Stomach smooth muscle (tissue), 2 donors: ENCODE data around the gene C1QTNF6.

ENCODE experiments used
- H3K27ac ChIP-seq: one replicate; pipeline ENCODE4 v1.7.0; 2013; ENCODE audit warnings: mild to moderate bottlenecking, low read length, inconsistent platforms
- H3K27me3 ChIP-seq, 2 donors: one replicate each; pipeline ENCODE4 v1.7.0; 2013; ENCODE audit warnings: low read length in 2 of 2; ENCODE audit not compliant: insufficient read depth in 2 of 2, control insufficient read depth in 1 of 2
- H3K36me3 ChIP-seq, 2 donors: one replicate each; pipeline ENCODE4 v1.7.0; 2013; ENCODE audit warnings: low read length in 2 of 2; ENCODE audit not compliant: control insufficient read depth in 2 of 2, insufficient read depth in 2 of 2
- H3K4me1 ChIP-seq: one replicate; pipeline ENCODE4 v1.7.0; 2013; ENCODE audit warnings: low read length; ENCODE audit not compliant: control insufficient read depth, insufficient read depth
- H3K4me3 ChIP-seq, 2 donors: one replicate each; pipeline ENCODE4 v1.7.0; 2013; ENCODE audit warnings: low read length in 2 of 2
- H3K9ac ChIP-seq, 2 donors: one replicate each; pipeline ENCODE4 v1.7.0; 2013; ENCODE audit warnings: low read length in 2 of 2, mild to moderate bottlenecking in 1 of 2
- H3K9me3 ChIP-seq, 2 donors: one replicate each; pipeline ENCODE4 v1.7.0; 2013; ENCODE audit warnings: low read length in 2 of 2; ENCODE audit not compliant: control insufficient read depth in 2 of 2
- donor health status: healthy.
- donor health status: Pancreatic carcinoma.

The C1QTNF6 gene

GRCh38 chr22:37179622-37180420 lies 8.2 kb downstream of the C1QTNF6 start:
- no peaks in the 10 kb centered on the region for H3K9me3 ChIP-seq
- no peak overlapping the region for H3K9ac ChIP-seq
- H3K27ac ChIP-seq: no peak overlapping the region
- peaks cover 2 to 3% of the 10 kb centered on the region in 2 donors for H3K27me3 ChIP-seq
- no peaks in the 10 kb centered on the region for H3K36me3 ChIP-seq
- H3K4me1 ChIP-seq: peaks cover 26% of the 10 kb centered on the region
- no peak overlapping the region for H3K4me3 ChIP-seq

DNA sequence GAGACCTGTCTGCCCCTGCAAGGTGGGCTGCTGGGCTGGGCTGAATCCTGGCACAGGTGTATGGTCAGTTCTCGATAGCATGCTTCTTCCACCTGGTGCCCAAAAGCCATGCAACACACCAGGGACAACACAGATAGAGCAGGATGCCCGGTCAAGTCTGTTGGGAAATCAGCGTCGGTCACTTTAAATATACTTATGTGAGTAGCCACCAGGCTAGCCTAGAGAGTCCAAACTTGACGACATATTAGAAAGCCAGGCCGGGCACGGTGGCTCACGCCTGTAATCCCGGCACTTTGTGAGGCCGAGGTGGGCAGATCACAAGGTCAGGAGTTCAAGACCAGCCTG lies 8.9 kb downstream of the C1QTNF6 start:
- no peak overlapping the region for H3K27ac ChIP-seq
- no peak overlapping the region for H3K9ac ChIP-seq
- peaks cover 26% of the 10 kb centered on the region for H3K4me1 ChIP-seq

DNA sequence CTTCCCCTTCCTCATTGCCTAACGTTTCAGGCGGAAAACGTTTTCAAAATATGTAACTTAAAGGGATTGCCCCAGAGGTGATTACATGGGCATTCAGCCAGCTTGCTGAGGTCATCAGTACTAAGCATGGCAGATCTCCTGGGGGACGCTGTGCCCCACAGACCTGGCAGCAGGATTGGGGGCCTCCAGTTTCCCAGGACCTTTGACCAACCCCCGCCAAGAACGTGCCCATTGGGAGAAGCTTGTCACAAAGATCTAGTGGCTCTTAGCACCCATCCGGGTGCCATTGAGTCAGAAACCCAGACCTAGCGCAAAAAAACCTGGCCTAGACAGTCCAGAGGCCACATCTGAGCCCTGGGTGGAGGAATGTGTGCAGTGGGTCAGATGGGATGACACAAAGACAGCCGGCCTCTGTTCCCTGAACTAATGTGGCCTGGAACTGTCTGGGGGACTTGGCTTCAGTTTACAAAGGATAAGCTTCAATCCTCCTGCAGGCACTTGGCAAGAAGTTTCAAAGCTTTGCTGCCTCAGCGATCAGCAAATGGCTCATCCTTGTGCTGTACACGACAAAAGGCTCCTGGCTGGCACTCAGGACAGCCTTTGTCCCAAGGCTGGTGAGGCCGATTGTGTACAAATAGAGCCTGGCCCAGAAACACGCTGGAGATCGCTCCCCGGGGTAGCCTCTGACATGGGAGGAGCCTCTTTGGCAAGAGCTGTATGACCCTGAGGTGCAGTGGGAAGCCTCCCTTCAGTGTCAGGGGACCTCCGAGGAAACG lies 9.5 kb downstream of the C1QTNF6 start:
- Histone ChIP-seq H3K27ac (no peak overlapping the region), H3K9ac (no peak overlapping the region), H3K4me1 (peaks cover 26% of the 10 kb centered on the region), H3K4me3 (no peak overlapping the region), H3K27me3 (peaks cover 2 to 3% of the 10 kb centered on the region in 2 donors), H3K36me3 (no peaks in the 10 kb centered on the region), H3K9me3 (no peaks in the 10 kb centered on the region)

More for the DNA sequence above, 8.9 kb downstream of the C1QTNF6 start:
- peaks cover 0 to 2% of the 10 kb centered on the region in 2 donors for H3K27me3 ChIP-seq
- no peaks in the 10 kb centered on the region for H3K36me3 ChIP-seq
- H3K9me3 ChIP-seq: no peaks in the 10 kb centered on the region
- no peak overlapping the region for H3K4me3 ChIP-seq

DNA sequence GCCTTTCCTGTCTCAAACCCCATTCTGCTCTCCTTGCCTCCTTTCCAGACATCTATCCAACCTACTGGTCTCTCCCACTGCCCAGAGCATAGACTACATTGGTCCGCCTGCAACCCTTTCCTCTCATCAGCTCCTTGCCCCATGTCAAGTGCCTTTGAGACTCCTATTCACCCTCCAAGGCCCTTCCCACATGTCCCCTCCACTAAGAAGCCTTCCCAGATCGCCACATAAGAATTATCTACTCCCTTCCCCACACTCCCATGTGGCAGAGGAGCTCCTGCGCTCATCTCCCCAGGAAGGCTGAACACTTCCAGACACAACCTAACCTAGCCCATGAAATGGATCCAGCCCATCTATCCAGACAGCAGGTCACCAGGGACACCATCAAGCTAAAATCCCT lies 10.3 kb downstream of the C1QTNF6 start:
- Histone ChIP-seq H3K27ac (no peak overlapping the region), H3K9me3 (no peaks in the 10 kb centered on the region), H3K4me1 (peaks cover 26% of the 10 kb centered on the region), H3K4me3 (no peak overlapping the region), H3K9ac (no peak overlapping the region), H3K27me3 (peaks cover 2 to 3% of the 10 kb centered on the region in 2 donors), H3K36me3 (no peaks in the 10 kb centered on the region)

- Histone ChIP-seq H3K9ac (no peak overlapping the region), H3K4me3 (no peak overlapping the region)
Measured at GRCh38 chr22:37177221-37177620, 10.8 kb downstream of the C1QTNF6 start.

DNA sequence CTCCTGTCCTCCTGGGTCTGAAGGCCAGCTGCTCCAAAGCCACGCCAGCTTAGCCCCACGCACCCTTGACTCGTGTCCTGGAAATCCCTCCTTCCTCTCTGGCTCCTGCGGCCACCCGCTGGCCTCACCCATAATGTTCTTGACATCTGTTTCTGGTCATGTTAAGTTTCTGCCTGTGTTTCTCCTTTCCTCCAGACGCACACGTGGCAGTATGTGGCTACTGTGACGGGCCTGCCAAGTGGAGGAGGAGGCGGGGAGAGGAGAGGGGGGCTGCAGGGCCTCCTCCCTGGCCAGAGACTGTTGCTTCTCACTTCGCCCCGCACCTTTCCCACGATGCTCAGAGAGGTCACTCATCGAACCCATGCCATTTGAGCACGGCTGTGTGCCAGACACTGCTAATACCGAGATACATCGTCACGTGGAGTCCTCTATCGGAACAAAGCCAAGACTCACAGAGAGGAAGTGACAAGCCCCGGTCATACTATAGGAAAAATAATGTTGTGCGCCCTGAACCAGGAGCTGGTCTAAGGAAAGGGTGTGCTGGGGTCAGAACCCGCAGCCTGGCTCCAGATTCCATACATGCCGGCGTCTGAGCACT lies 11.5 kb downstream of the C1QTNF6 start:
- peak overlapping the region; percentile 24 for H3K27ac ChIP-seq
- peak overlapping the region; percentile 27 to 63 for H3K4me3 ChIP-seq
- H3K9ac ChIP-seq: no peak overlapping the region
- H3K27me3 ChIP-seq: peaks cover 2 to 3% of the 10 kb centered on the region in 2 donors
- no peaks in the 10 kb centered on the region for H3K9me3 ChIP-seq
- peaks cover 26% of the 10 kb centered on the region for H3K4me1 ChIP-seq
- no peaks in the 10 kb centered on the region for H3K36me3 ChIP-seq

More at GRCh38 chr22:37177221-37177620, 10.8 kb downstream of the C1QTNF6 start:
- Histone ChIP-seq H3K4me1 (peaks cover 26% of the 10 kb centered on the region), H3K27me3 (peaks cover 2 to 3% of the 10 kb centered on the region in 2 donors), H3K36me3 (no peaks in the 10 kb centered on the region), H3K27ac (no peak overlapping the region), H3K9me3 (no peaks in the 10 kb centered on the region)

DNA sequence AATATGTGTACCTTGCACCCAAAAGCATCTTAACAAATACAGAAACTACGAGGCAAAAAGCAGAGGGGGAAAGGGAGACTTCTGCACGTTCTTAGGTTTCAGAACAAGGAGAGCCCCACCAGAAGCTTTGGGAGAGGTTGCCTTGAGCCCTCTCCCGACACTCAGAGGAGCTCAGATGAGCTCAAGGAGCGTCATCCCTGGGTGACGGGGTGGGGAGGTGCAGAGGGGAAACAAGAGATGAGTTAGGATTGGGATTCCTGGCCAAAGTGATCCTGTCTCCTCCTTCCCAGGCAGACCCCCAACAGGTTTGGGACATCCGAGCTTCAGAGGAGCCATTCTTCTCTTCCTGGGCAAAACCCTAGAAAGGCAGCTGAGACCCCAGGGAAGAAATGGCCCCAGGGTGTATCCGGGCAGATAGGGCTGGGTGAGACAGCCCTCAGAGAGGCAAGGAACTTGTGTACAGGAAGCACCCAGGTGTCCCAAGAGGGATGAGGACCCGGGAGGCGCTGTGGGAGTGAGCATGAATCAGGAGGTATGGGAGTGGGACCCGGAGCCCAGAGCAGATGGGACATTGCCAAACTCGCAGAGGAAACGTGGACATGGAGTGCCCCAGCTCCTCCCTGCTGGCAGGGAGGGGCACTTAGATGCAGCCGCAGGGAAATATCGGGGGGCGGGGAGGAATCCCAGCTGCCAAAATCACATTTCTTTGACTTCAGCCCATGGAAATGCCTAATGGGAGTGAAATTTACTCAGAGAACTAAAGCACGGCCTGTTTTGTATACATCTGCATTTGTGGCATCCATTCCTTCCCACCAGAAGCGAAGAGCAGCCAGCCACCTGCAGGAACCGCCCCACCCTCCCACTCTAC lies 12.4 kb downstream of the C1QTNF6 start:
- Histone ChIP-seq H3K9ac (no peak overlapping the region), H3K4me1 (peaks cover 26% of the 10 kb centered on the region), H3K9me3 (no peaks in the 10 kb centered on the region), H3K27me3 (peaks cover 2 to 3% of the 10 kb centered on the region in 2 donors), H3K27ac (no peak overlapping the region), H3K4me3 (peak overlapping the region in 1 of 2 donors; percentile 63), H3K36me3 (no peaks in the 10 kb centered on the region)

DNA sequence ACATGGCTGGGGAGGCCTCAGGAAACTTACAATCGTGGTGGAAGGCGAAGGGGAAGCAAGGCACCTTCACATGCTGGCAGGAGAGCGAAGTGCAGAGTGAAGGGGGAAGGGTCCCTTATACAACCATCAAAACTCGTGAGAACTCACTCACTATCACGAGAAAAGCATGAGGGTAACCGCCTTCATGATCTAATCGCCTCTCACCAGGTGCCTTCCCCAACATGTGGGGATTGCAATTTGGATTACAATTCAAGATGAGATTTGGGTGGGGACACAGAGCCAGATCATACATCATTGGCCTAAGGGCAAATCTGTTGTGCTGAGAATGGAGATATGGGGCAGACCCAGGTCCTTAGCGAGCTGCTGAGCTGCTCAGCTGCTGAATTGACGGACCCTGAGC lies 13.1 kb downstream of the C1QTNF6 start:
- Histone ChIP-seq H3K27ac (no peak overlapping the region), H3K9me3 (no peaks in the 10 kb centered on the region), H3K9ac (no peak overlapping the region), H3K4me3 (no peak overlapping the region), H3K36me3 (no peaks in the 10 kb centered on the region), H3K4me1 (peaks cover 26% of the 10 kb centered on the region), H3K27me3 (peaks cover 2 to 3% of the 10 kb centered on the region in 2 donors)

DNA sequence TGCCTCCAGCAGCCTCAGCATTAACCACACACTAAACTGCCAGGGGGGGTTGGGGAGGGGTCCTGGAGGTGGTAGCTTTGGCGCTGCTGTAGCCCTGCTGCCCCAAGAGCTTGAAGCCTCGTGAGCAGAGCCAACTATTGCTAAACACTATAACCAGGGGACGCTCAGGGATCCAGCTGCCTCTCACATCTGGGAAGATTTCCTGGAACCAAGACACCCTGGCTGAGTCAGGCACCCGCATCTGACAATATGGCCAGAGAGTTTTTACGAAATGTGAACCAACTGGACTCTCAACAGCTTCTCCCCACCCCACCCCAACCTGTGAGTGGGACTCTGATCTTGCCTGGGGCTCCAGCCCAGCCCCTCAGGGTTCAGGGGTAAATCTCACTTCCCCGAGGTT lies 14.3 kb downstream of the C1QTNF6 start:
- peaks cover 2 to 3% of the 10 kb centered on the region in 2 donors for H3K27me3 ChIP-seq
- H3K4me1 ChIP-seq: peaks cover 23% of the 10 kb centered on the region
- no peak overlapping the region for H3K9ac ChIP-seq
- no peak overlapping the region for H3K4me3 ChIP-seq
- no peaks in the 10 kb centered on the region for H3K36me3 ChIP-seq
- H3K27ac ChIP-seq: no peak overlapping the region
- no peaks in the 10 kb centered on the region for H3K9me3 ChIP-seq
